Stimulated activated CD8-positive, alpha-beta memory T cell treated with anti-CD3 and anti-CD28 coated beads, Interleukin-7, amount 100 ng/mL, for 4 hours (primary cell): ENCODE measurements around the gene ANKRD11.
"Not testable (repeated sequence)": the region's sequence is repeated elsewhere in the genome, so short reads cannot be mapped to it uniquely, and the experiment has no call there.

Experiments
- DNase-seq, 2 donors: peaks; one replicate each; pipeline ENCODE4 v3.0.0-alpha.2; 2020; ENCODE audit warnings: low read depth in 2 of 2

ANKRD11 gene

DNA sequence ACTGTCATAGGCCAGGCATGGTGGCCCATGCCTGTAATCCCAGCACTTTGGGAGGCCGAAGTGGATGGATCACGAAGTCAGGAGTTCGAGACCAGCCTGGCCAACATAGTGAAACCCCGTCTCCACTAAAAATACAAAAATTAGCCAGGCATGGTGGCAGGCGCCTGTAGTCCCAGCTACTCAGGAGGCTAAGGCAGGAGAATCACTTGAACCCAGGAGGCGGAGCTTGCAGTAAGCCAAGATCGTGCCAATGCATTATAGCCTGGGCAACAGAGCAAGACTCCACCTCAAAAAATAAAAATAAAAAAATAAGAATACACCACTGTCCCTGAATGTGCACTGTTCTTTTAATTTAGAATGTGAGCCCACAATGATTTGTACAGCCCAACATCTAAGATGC is 61.8 kb downstream of the ANKRD11 start:
- DNase-seq: not testable (repeated sequence)

DNA sequence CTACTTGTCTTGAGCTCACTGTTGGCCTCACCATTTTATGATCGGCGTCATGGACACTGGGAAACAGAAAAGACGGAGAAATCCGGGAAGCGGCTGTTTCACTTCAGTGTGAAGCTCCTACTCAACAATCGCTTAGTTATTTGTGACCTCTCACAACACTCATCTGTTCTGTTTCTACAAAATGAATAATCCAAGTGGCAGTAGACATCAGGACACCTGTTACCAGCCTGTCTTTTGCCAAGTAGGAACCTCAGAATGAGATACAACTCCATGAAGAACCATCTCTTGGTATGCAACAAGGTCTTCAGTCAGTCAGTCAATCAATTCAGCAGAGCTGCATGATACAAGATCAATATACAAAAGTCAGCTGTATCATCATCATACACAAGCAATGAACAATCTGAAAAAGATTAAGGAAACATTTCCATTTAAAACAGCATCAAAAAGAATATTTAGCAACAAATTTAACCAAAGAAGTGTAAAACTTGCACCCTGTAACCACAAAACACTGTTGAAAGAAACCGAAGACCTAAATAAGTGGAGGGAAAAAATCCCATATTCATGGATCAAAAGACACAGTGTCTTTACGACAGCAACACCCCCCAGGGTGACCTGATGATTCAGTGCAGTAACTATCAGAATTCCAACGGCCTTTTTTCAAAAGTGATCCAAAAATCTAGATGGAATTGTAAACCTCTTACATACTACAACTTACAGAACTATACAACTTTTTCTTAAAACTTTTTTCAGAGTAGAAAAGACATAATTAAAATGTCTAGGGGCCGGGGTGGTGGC is 63.4 kb downstream of the ANKRD11 start:
- no peak for DNase-seq

DNA sequence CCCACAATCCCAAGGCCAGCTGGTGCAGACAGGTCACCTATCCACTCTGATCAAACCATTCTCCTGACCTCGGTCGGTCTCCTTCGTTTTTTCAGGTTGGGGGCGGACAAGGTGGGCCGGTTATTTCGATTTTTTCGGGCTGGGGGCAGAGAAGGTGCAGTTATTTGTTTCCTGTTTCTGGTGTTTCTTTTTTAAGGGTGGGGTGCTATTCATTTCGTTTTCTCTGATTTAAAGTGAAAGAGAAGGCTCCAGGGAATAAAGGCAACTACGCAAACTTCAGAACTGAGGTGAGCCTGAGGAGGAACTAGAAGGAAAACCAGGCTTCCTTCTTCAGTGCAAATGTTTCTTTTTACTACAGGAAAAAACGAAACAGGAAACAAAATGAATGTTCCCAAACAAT is 64.8 kb downstream of the ANKRD11 start:
- no peak for DNase-seq

DNA sequence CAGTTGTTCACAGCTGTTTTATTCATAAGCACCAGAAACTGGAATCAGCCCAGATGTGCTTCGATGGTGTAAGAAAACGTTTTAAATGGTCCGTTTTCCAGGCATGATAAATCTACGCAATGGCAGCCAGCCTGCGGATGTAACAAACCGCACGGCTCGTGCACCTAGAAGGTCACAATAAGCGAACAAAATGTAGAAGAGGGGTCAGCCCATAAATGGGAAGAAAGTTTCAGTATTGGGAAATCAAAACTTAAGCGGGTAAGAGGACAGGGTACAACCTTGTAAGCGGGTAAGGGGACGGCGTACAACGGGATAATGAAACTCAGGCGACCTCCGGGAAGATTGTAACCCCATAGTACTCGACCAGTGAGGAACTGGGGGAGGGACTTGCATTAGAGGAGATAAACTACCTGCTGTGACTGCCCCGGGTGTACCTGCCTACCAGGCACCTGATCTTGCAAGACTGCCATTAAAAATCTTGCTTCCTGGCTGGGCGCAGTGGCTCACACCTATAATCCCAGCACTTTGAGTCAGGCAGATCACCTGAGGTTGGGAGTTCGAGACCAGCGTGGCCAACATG is 66.6 kb downstream of the ANKRD11 start:
- DNase-seq: no peak

DNA sequence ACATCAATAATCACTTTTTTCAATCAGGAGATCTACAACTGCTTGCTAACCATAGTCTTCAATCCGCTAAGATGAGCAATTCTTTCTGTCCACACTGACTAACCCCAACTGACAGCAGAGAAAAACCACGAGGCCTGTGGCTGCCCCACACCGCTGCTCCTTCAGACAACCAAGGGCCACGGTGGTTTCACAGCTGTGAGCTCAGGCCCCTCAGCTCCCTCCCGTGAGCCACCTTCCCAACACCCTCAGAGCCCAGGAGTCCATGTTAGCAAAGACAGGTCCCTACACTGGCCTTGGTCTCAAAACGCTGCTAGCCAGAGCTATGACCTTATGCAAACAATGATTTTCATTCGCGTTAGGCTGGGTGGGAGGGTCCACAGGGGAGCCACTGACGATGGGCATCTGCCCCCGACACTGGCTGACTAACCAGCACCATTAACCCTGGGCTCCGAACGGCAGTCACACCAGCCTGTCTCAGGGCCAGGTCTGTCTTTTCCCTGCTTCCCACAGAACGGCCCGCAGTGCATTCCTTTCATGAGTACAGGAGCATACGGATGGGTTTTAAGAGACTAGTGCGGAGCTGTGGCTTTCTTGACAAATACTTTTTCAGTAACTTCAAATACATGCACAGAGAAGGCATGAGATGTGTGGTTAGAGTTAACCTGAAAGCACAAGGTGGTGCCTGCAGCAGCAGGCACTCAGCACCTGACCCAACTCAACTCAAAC is 67.3 kb downstream of the ANKRD11 start:
- peak; percentile 53 to 73 for DNase-seq

DNA sequence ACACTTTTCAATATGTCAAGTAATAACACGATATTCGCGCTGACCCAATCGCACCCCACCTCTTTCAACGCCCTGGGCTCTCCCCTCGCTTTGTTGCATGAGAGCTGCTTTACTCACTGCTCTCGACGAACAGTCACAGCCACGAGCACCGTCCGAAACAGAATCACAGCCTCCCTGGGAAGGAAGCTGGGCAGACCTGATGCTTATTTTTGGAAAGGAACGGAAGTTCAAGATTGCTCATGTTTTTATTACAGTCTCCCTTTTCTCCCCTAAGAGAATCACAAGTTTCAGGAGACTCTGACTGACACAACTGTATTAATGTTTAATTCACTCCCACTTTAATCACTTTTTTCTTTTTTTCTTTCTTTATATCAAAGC is 67.8 kb downstream of the ANKRD11 start:
- peak in 1 of 2 donors; percentile 34 for DNase-seq

DNA sequence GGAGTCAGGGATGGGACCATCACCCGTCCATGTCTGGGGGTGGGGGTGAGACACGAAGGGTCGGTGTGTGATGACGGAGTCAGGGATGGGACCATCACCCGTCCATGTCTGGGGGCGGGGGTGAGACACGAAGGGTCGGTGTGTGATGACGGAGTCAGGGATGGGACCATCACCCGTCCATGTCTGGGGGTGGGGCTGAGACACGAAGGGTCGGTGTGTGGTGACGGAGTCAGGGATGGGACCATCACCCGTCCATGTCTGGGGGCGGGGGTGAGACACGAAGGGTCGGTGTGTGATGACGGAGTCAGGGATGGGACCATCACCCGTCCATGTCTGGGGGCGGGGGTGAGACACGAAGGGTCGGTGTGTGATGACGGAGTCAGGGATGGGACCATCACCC is 69.1 kb downstream of the ANKRD11 start:
- DNase-seq: not testable (repeated sequence)

DNA sequence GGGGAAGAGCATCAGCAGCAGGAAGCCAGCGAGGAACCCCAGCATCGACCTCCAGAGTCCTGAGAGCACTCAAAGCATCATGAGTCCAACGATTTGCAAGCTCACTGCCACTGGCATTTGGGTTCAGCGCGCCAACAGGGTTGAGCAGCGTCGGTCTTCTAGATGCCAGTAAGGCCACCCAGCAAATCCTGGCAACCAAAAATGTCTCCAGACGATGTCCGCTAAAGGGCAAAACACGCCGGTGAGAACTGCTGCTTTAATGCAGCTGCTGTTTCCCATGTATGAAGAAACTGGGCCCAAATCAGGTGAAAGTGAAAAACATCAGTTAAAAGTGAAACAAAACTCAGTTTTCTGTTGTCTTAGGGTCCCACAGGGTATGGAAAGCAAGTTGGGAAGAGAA is 70.2 kb downstream of the ANKRD11 start:
- no peak for DNase-seq

DNA sequence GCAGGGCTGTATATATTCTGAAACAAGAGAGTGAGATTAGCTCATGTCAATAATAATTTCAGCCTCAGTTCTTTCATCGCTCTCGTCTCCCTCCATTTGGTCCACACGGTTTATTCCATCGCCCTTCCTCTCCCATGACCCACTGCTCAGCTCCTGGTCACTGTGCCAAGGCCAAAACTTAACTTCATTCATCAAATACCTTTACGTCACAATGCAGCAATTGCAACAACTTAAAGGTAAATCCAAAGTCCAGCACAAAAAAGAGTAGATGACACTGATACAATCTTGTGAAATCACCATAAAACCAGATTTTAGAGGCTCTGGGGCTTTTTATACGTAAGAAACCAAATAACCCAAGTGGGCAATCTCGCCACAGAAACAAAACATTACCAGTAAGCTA is 72.0 kb downstream of the ANKRD11 start:
- DNase-seq: no peak

DNA sequence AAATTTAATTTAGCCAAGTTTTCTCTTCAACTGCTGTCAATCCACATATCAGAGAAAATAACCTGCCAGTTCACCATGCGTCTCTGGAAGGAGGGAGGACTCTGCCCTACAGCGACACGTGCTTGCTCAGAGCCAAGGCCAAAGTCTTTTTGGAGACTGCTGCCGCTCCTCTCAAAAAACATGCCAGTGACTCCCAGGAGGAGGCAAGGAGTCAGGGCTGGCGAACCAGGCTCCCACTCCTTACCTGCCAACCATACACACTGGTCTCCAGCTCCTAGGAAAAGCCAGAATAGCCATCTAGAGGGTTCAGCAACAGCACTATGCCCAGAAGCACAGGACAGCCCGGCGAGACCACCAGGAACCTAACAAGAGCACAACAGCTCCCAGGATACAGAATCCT is 73.0 kb downstream of the ANKRD11 start:
- no peak for DNase-seq

DNA sequence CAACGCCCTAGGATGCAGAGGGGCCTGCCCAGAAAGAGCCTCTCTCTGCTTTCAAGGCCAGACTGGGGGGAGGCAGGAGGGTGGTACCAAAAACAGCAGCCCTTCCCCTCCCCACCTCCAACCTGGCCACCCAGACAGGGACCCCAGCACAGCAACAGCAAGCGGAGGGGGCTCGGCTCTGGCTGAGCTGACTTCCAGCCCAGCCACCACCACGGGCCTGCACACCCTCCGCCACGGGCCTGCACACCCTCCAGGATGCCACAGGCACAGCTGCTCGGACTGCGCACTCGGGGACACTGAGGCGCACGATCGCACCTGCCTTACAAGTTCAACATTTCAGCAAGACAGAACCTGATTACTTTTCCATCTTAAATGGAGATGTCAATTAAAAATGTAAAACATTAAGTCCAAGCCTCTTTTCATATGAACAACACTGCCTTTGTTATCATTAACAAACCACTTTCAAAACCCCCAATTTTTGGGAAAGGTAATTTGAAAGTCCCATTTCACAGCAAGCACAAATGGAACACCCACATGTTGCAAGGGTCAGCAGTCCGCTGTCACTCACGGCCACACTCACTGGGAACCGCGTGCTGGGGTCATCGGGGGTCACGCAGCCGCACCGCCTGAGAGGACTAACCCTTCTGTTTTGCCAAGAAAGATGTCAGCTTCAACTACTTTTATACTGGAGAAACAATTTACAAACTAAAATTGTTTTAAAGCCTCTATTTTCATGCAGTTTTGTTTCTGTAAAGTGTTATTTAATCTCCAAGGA is 76.4 kb downstream of the ANKRD11 start:
- no peak for DNase-seq

DNA sequence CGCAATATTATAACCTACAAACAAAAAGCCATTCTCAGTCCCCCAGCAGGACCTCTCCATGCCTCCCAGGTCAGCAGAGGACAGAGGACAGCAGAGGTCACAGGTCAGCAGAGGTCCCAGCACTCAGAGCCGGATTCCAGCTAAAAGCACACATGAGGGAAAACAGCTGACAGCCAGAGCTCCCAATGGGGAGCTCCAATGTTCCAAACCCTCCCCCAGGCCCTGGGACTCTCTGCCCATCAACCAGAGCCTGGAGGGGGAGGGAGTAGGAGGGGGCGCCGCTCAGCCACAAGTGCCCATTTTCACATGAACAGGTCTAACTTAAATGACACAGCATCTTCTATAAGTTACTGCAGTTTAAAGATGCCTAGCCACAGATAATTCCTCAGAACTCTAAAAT is 77.5 kb downstream of the ANKRD11 start:
- DNase-seq: no peak

DNA sequence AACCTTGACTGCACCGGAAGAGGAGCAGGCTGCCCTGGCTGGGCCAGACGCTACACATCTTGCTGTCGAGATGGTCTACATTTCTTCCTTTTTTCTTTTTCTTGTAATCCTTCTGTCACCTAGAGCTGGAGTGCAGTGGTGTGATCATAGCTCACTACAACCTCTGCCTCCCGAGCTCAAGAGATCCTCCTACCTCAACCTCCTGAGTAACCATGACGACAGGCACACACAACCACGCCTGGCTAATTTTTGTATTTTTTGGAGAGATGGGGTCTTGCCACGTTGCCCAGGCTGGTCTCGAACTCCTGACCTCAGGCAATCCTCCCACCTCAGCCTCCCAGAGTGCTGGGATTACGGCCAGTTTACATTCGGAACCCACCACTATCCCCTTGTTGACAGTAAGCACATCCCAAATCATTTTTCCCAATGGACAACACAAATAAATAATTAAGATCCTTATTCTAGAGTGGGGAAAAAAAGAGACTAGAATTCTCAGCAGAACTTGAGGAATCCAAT is 79.0 kb downstream of the ANKRD11 start:
- no peak for DNase-seq

DNA sequence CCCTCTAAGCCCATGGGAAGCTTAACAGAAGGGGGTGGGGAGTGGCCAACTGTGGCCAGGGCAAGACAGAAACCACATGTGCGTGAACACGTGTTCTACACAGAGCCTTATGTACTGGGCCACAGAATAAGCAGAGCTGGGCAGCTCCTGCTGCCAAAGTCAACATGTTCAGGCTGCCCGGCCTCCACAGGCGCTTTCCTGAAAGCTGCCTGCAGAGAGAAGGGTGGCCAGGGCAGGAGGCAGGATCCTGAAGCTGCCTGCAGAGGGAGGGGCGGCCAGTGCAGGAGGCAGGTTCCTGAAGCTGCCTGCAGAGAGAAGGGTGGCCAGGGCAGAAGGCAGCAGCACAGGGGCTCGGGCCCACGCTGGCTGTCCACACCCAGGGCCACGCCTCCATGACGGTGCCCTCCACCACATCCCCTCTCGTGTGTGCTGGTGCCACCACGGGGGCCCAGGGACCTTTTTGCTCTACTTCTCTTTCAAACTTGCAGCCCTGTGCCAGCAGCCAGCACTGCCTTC is 79.5 kb downstream of the ANKRD11 start:
- no peak for DNase-seq

DNA sequence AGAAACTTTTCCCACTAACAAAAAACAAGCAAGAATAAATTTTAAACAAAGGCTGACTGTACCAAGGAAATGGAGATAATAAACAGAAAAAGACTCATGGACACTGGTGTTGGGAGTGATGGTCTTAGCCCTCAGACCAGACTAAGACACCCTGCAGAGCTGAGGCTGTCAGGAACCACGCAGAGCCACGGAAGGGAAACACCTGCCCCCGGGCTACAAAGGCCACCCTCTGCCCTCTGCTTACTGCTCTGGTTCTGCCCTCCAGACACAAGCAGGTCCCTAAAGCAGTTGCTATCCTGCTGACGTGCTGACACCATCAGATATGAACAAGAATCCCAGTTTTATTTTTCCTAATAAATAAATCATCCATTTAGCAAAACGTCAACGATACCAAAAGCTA is 80.0 kb downstream of the ANKRD11 start:
- no peak for DNase-seq

DNA sequence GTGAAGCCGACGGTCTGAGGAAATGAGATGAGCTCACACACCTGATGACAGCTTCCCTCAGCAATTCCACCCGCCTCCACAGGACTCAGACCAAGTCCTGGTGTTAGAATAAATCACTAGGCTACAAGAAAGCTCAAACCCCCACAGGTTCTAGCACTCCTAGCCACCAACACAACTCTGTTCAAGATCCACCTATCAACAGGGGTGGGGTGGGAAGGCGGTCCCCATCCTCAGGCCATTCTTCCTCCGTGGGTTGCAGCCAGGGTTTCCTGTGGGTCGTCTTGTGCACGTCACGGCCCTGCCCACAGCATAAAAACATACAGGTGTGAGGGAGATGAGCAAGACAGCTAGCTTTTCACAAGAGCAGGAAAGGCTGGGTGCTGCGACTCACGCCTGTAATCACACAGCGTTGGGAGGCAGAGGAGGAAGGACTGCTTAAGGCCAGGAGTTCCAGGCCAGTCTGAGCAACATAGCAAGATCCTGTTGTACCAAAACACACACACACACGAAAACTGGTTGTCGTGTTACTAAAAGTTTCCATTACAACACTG is 81.1 kb downstream of the ANKRD11 start:
- peak; percentile 55 to 59 for DNase-seq

DNA sequence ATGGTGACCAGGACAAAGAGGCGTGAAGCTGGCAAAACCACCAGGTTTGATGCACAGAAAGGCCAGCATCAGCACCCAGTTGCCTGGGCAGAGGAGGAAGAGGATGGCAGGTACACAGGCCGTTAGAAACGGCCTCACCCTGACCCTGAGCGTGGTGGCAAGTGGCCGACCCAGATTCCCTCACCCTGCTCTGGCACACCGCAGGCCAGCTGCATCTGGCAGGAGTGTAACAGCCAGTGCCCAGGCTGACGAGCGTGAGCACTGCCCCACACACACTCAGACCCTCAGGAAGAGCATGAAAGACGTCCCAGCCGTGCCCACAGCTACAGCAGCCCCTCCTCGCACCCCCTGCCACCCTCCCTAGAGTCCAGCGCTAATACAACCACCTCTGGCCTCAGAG is 82.0 kb downstream of the ANKRD11 start:
- no peak for DNase-seq

DNA sequence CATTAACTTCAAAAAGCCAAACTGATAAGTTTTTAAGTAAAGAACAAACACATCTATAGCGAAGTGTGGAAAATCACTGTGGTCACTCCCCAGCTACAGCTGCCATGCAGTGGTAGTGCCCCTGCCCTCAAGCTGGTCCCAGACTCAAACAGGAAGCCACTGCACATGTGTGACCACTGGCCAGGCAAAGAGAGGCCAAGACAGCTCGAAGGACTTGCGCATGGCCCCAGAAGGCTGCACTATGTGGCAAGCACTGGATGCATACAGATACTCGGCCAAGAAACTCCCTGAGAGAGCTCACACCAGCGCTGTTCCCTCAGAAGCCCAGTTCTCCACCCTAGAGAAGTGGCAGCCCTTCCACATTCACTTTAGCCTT is 82.4 kb downstream of the ANKRD11 start:
- DNase-seq: no peak

DNA sequence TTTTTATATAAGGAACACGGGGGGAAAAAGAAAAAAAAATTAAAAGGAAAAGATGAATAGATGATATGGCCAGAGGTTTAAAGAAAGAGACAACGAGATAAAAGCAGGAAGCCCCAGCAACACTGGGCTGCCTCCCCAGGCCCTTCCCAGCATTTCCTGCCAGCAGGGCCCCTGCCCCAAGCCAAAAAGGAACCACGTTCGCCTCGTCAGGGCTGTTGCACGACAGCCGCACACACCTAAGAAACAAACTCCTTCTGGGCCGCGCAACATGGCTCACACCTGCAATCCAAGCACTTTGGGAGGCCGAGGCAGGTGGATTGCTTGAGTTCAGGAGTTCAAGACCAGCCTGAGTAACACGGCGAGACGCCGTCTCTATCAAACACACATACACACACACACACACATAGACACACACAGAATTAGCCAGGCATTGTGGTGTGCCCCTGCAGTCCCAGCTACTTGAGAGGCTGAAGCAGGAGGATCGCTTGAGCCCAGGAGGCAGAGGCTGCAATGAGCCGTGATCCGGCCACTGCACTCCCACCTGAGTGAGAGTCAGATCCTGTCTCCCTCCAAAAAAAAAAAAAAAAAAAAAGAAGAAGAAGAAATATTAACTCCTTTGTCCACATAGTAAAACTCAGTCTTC is 83.0 kb downstream of the ANKRD11 start:
- no peak for DNase-seq

DNA sequence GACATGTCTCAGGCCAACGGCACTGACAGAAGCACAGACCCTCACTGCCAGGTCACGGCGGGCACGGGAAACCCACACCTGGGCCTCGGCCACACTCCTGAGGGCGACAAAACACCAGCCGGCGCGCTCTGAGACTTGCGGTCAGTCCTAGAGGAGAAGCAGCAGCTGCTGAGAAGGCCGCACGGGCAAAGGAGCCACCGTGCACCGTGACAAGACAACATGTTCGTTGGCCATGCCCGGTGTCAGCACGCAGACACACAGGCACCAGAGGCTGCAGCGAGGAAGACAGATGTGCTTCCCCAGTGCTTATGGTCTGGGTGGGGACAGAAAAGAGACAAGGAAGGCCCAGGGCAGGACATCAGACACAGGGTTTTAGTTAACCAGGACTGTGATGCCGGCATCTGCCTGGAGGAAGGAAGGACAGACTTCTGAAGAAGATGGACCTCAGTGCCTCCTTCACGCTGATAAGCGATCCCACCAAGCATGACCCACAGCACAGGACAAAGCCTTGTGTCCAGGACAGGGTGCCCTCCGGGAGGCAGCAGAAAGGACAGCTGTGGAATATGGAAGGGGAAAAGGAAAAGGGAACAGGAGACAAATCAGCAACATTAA is 84.0 kb downstream of the ANKRD11 start:
- no peak for DNase-seq

DNA sequence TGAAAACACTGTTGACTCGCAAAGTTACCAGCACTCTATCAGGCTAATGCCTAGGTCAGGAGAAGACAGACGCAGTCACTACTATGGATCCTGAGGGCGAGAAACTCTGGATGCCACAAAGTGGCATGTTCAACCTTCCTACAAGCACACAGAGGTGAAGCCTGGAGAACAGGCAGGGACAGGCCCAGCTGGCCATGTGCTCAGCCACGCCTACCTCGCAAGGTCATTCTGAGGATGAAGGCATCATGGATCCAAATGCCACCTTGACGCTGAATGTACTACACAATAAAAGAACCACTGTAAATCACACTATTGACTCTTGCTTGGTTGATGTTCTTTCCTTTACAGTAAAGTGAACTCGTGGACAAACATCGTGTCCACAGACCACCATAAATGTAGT is 85.8 kb downstream of the ANKRD11 start:
- no peak for DNase-seq
